Testis (tissue), 3 donors: Measurements from ENCODE around the gene SIGLEC15. TPM values are rescaled to one million over a fixed set of nuclear protein-coding genes. Genes with fewer than 3 reads are reported as not detected.

Experiments
- DNase-seq: peaks from one replicate; pipeline ENCODE4 v3.0.0-alpha.2; 2019
- H3K27ac ChIP-seq, 2 donors: fragments of 200-600 bp; sonication (generic); one replicate each; pipeline ENCODE4 v1.5.1; 2019
- H3K27me3 ChIP-seq: fragments of 200-600 bp; sonication (generic); one replicate; pipeline ENCODE4 v1.5.1; 2019
- H3K36me3 ChIP-seq: fragments of 200-600 bp; sonication (generic); one replicate; pipeline ENCODE4 v1.5.1; 2017; ENCODE audit warnings: low read depth; ENCODE audit errors: missing control alignments
- H3K4me1 ChIP-seq: fragments of 200-600 bp; sonication (generic); one replicate; pipeline ENCODE4 v1.5.1; 2019
- H3K4me3 ChIP-seq, 2 donors: fragments of 200-600 bp; sonication (generic); one replicate each; pipeline ENCODE4 v1.5.1; 2017 to 2019
- H3K9me3 ChIP-seq: fragments of 200-600 bp; sonication (generic); one replicate; pipeline ENCODE4 v1.5.1; 2017
- CTCF ChIP-seq, 3 experiments: fragments of 450-650 bp in 2 of 3; fragments of 200-600 bp in 1 of 3; sonication (generic) in 1 of 3; IDR thresholded peaks; one replicate each; pipeline ENCODE4 v1.5.1; 2016 to 2019; ENCODE audit warnings: antibody characterized with exemption in 3 of 3, mild to moderate bottlenecking in 2 of 3, moderate library complexity in 1 of 3
- POLR2A ChIP-seq: fragments of 450-650 bp; IDR thresholded peaks from one replicate; pipeline ENCODE4 v1.6.1; 2017; ENCODE audit warnings: antibody characterized with exemption, mild to moderate bottlenecking, moderate library complexity
- WGBS, 2 donors: methylation state at CpG; one replicate each; pipeline ENCODE4 v1.1.5; 2018; 5-methylcytosine and 5-hydroxymethylcytosine counted together
- intact Hi-C: fragments of 100-400 bp; cut with DNase I; formaldehyde crosslinking; loops from one replicate; pipeline ENCODE4 v1.15.1; 2023; ENCODE audit warnings: low total_unique reads
- polyA plus RNA-seq: library from polyadenylated mRNA; stranded (reverse); fragments of 350-450 nt; fragmentation: Illumina TruSeq; extraction: RNeasy Lipid Tissue Mini Kit (QIAGEN cat#74804); gene quantifications from one replicate; pipeline ENCODE4 v1.2.3, GENCODE V29; 2014; ENCODE audit warnings: low read depth, low replicate concordance; ENCODE audit not compliant: insufficient read depth
- total RNA-seq, 2 donors: library from RNA; depleted of rRNA; stranded (reverse); fragments of >200 nt; gene quantifications; one replicate each; pipeline ENCODE4 v1.2.3, GENCODE V29; 2016

The SIGLEC15 gene
- total and polyA plus RNA-seq, 3 donors from 2014 or later, result 0.19 to 0.20 TPM; not detected in 1

GRCh38 chr18:45787346-45787745 lies 38.1 kb upstream of the SIGLEC15 start:
- Histone ChIP-seq H3K27me3 (no peaks in the 10 kb centered on the region), H3K36me3 (no peaks in the 10 kb centered on the region), H3K27ac (no peak overlapping the region), H3K9me3 (no peaks in the 10 kb centered on the region), H3K4me3 (no peak overlapping the region), H3K4me1 (no peaks in the 10 kb centered on the region)
- WGBS, 2 donors, result 81 to 95% methylated on average over 1 of the region's 1 CpG
- intact Hi-C loops, result no loop called here
- DNase-seq, result no peak
- no peak for TF ChIP-seq CTCF (IDR thresholded peaks at IDR 0.05)
- no peak for TF ChIP-seq POLR2A

- no peaks in the 10 kb centered on the region for H3K4me1 ChIP-seq
- H3K27ac ChIP-seq, result no peak overlapping the region
- no peak for DNase-seq
- intact Hi-C loops, result no loop called here
- TF ChIP-seq POLR2A (no peak), CTCF (IDR thresholded peaks at IDR 0.05) (no peak)
- no peaks in the 10 kb centered on the region for H3K27me3 ChIP-seq
- no peaks in the 10 kb centered on the region for H3K9me3 ChIP-seq
- H3K4me3 ChIP-seq, result no peak overlapping the region
- no peaks in the 10 kb centered on the region for H3K36me3 ChIP-seq
- WGBS, 2 donors, result 86 to 93% methylated on average over 3 of the region's 3 CpGs
Observed at GRCh38 chr18:45788861-45789260, 36.6 kb upstream of the SIGLEC15 start.

- no peak overlapping the region for H3K4me3 ChIP-seq
- no peaks in the 10 kb centered on the region for H3K4me1 ChIP-seq
- H3K27ac ChIP-seq, result no peak overlapping the region
- intact Hi-C loops, result no loop called here
- 75 to 78% methylated on average over 5 of the region's 5 CpGs for WGBS, 2 donors
- no peaks in the 10 kb centered on the region for H3K36me3 ChIP-seq
- no peaks in the 10 kb centered on the region for H3K27me3 ChIP-seq
- no peak for TF ChIP-seq POLR2A
- no peak for TF ChIP-seq CTCF (IDR thresholded peaks at IDR 0.05)
- no peaks in the 10 kb centered on the region for H3K9me3 ChIP-seq
- DNase-seq, result no peak
Observed at GRCh38 chr18:45792506-45793263, 32.8 kb upstream of the SIGLEC15 start.

- TF ChIP-seq CTCF (IDR thresholded peaks at IDR 0.05) (no peak), POLR2A (no peak)
- Histone ChIP-seq H3K4me3 (no peak overlapping the region), H3K9me3 (no peaks in the 10 kb centered on the region), H3K27me3 (no peaks in the 10 kb centered on the region), H3K36me3 (no peaks in the 10 kb centered on the region), H3K27ac (no peak overlapping the region), H3K4me1 (no peaks in the 10 kb centered on the region)
- no peak for DNase-seq
- intact Hi-C loops, result no loop called here
- WGBS, 2 donors, result 59 to 63% methylated on average over 4 of the region's 4 CpGs
Observed at GRCh38 chr18:45793264-45793965, 32.1 kb upstream of the SIGLEC15 start.
